Glutamatergic neuron (in vitro differentiated cells): Measurements from ENCODE around the gene RNF39. TPM values are rescaled to one million over a fixed set of nuclear protein-coding genes. Genes with fewer than 3 reads are reported as not detected.

Experiments used
- DNase-seq: peaks from one replicate; pipeline ENCODE4 v3.0.0; 2022
- H3K27ac Mint-ChIP-seq: one replicate; pipeline ENCODE4 v1.8.0; 2020; ENCODE audit warnings: mild to moderate bottlenecking, mixed read lengths, inconsistent platforms; ENCODE audit not compliant: unreplicated experiment
- H3K27me3 Mint-ChIP-seq: one replicate; pipeline ENCODE4 v1.8.0; 2020; ENCODE audit warnings: mild to moderate bottlenecking, moderate library complexity, mixed read lengths, inconsistent platforms; ENCODE audit not compliant: unreplicated experiment
- H3K36me3 Mint-ChIP-seq: one replicate; pipeline ENCODE4 v1.8.0; 2020; ENCODE audit warnings: mild to moderate bottlenecking, mixed read lengths, inconsistent platforms; ENCODE audit not compliant: unreplicated experiment
- H3K4me1 Mint-ChIP-seq: one replicate; pipeline ENCODE4 v1.8.0; 2020; ENCODE audit warnings: mild to moderate bottlenecking, low read depth, mixed read lengths, inconsistent platforms; ENCODE audit not compliant: unreplicated experiment
- H3K4me3 Mint-ChIP-seq: one replicate; pipeline ENCODE4 v1.8.0; 2020; ENCODE audit warnings: mild to moderate bottlenecking, mixed read lengths, inconsistent platforms; ENCODE audit not compliant: unreplicated experiment
- H3K9me3 Mint-ChIP-seq: one replicate; pipeline ENCODE4 v1.8.0; 2020; ENCODE audit warnings: mild to moderate bottlenecking, moderate library complexity, mixed read lengths, inconsistent platforms; ENCODE audit not compliant: unreplicated experiment
- CTCF ChIP-seq: fragments of 200-600 bp; sonication (generic); IDR thresholded peaks from one replicate; pipeline ENCODE4 v1.5.0; 2021; ENCODE audit not compliant: partially characterized antibody, unreplicated experiment
- total RNA-seq: library from RNA; stranded (reverse); fragmentation: NEBNext Ultra II Directional; extraction: Animal tissue kit (Norgen Biotek cat#: 25700); gene quantifications from one replicate; pipeline ENCODE4 v1.2.1, GENCODE V29; 2021; ENCODE audit not compliant: unreplicated experiment

RNF39 gene
- total RNA-seq, 1 donor from 2014 or later: not detected

- Mint-ChIP-seq H3K27ac (no peak overlapping the region), H3K9me3 (peaks cover 2% of the 10 kb centered on the region), H3K27me3 (peaks cover 11% of the 10 kb centered on the region), H3K4me3 (no peak overlapping the region), H3K36me3 (no peaks in the 10 kb centered on the region), H3K4me1 (peaks cover 5% of the 10 kb centered on the region)
- DNase-seq: no peak
- no peak for TF ChIP-seq CTCF
Observed at GRCh38 chr6:30093951-30094661, 18.5 kb upstream of the RNF39 start.

GRCh38 chr6:30092852-30093543, 17.4 kb upstream of the RNF39 start:
- Mint-ChIP-seq H3K9me3 (peaks cover 2% of the 10 kb centered on the region), H3K4me3 (no peak overlapping the region), H3K27me3 (peaks cover 7% of the 10 kb centered on the region), H3K27ac (no peak overlapping the region), H3K36me3 (no peaks in the 10 kb centered on the region), H3K4me1 (peaks cover 5% of the 10 kb centered on the region)
- no peak for DNase-seq
- no peak for TF ChIP-seq CTCF

- H3K9me3 Mint-ChIP-seq: peaks cover 2% of the 10 kb centered on the region
Observed at GRCh38 chr6:30091577-30092381, 16.2 kb upstream of the RNF39 start.

GRCh38 chr6:30087876-30088275, 12.3 kb upstream of the RNF39 start:
- peaks cover 6% of the 10 kb centered on the region for H3K9me3 Mint-ChIP-seq

More at GRCh38 chr6:30091577-30092381, 16.2 kb upstream of the RNF39 start:
- Mint-ChIP-seq H3K4me3 (no peak overlapping the region), H3K27ac (no peak overlapping the region), H3K36me3 (no peaks in the 10 kb centered on the region), H3K4me1 (peaks cover 5% of the 10 kb centered on the region), H3K27me3 (peaks cover 4% of the 10 kb centered on the region)
- TF ChIP-seq CTCF: no peak
- DNase-seq: no peak

More at GRCh38 chr6:30087876-30088275, 12.3 kb upstream of the RNF39 start:
- Mint-ChIP-seq H3K4me3 (no peak overlapping the region), H3K36me3 (peaks cover 5% of the 10 kb centered on the region), H3K4me1 (no peaks in the 10 kb centered on the region), H3K27me3 (peaks cover 3% of the 10 kb centered on the region), H3K27ac (no peak overlapping the region)
- no peak for DNase-seq
- TF ChIP-seq CTCF: no peak
